Measurements from ENCODE around the gene SEMA3A. TPM values are rescaled to one million over a fixed set of nuclear protein-coding genes. Genes with fewer than 3 reads are reported as not detected.

SEMA3A gene
- polyA plus RNA-seq, 2 donors: 0.35 to 0.64 TPM

- Histone ChIP-seq H3K9me3 (ENCODE audit: control insufficient read depth in 2 of 2, insufficient read depth in 1 of 2, low read depth in 1 of 2, low read length in 1 of 2) (no peaks in the 10 kb centered on the region), H3K27ac (ENCODE audit: low read depth in 2 of 2, low read length in 1 of 2) (no peak overlapping the region), H3K4me3 (ENCODE audit: low read depth in 1 of 2, low read length in 2 of 2) (no peak overlapping the region), H3K36me3 (ENCODE audit: control insufficient read depth in 2 of 2, insufficient read depth in 2 of 2, low read length in 1 of 2) (no peaks in the 10 kb centered on the region), H3K4me1 (ENCODE audit: control insufficient read depth in 2 of 2, insufficient read depth in 2 of 2, low read length in 1 of 2) (no peaks in the 10 kb centered on the region), H3K27me3 (ENCODE audit: control insufficient read depth in 1 of 2, insufficient read depth in 2 of 2, low read length in 2 of 2) (no peaks in the 10 kb centered on the region)
Observed at GRCh38 chr7:84049071-84049836, 145.3 kb downstream of the SEMA3A start.

- H3K27me3 ChIP-seq (ENCODE audit: control insufficient read depth in 1 of 2, insufficient read depth in 2 of 2, low read length in 2 of 2): no peaks in the 10 kb centered on the region
- H3K4me1 ChIP-seq (ENCODE audit: control insufficient read depth in 2 of 2, insufficient read depth in 2 of 2, low read length in 1 of 2): no peaks in the 10 kb centered on the region
- H3K27ac ChIP-seq (ENCODE audit: low read depth in 2 of 2, low read length in 1 of 2): no peak overlapping the region
- H3K36me3 ChIP-seq (ENCODE audit: control insufficient read depth in 2 of 2, insufficient read depth in 2 of 2, low read length in 1 of 2): no peaks in the 10 kb centered on the region
- no peaks in the 10 kb centered on the region for H3K9me3 ChIP-seq (ENCODE audit: control insufficient read depth in 2 of 2, insufficient read depth in 1 of 2, low read depth in 1 of 2, low read length in 1 of 2)
- WGBS, 2 donors: 54 to 60% methylated on average over 2 of the region's 2 CpGs
- no peak overlapping the region for H3K4me3 ChIP-seq (ENCODE audit: low read depth in 1 of 2, low read length in 2 of 2)
Observed at GRCh38 chr7:84047085-84047484, 147.5 kb downstream of the SEMA3A start.

GRCh38 chr7:84044834-84045233, 149.8 kb downstream of the SEMA3A start:
- no peaks in the 10 kb centered on the region for H3K27me3 ChIP-seq (ENCODE audit: control insufficient read depth in 1 of 2, insufficient read depth in 2 of 2, low read length in 2 of 2)
- 77 to 86% methylated on average over 2 of the region's 2 CpGs for WGBS, 2 donors
- H3K4me1 ChIP-seq (ENCODE audit: control insufficient read depth in 2 of 2, insufficient read depth in 2 of 2, low read length in 1 of 2): no peaks in the 10 kb centered on the region
- no peaks in the 10 kb centered on the region for H3K36me3 ChIP-seq (ENCODE audit: control insufficient read depth in 2 of 2, insufficient read depth in 2 of 2, low read length in 1 of 2)
- no peak overlapping the region for H3K27ac ChIP-seq (ENCODE audit: low read depth in 2 of 2, low read length in 1 of 2)
- H3K4me3 ChIP-seq (ENCODE audit: low read depth in 1 of 2, low read length in 2 of 2): no peak overlapping the region
- no peaks in the 10 kb centered on the region for H3K9me3 ChIP-seq (ENCODE audit: control insufficient read depth in 2 of 2, insufficient read depth in 1 of 2, low read depth in 1 of 2, low read length in 1 of 2)

GRCh38 chr7:84043661-84044191, 150.9 kb downstream of the SEMA3A start:
- Histone ChIP-seq H3K27ac (ENCODE audit: low read depth in 2 of 2, low read length in 1 of 2) (no peak overlapping the region), H3K9me3 (ENCODE audit: control insufficient read depth in 2 of 2, insufficient read depth in 1 of 2, low read depth in 1 of 2, low read length in 1 of 2) (no peaks in the 10 kb centered on the region), H3K4me3 (ENCODE audit: low read depth in 1 of 2, low read length in 2 of 2) (no peak overlapping the region), H3K27me3 (ENCODE audit: control insufficient read depth in 1 of 2, insufficient read depth in 2 of 2, low read length in 2 of 2) (no peaks in the 10 kb centered on the region), H3K36me3 (ENCODE audit: control insufficient read depth in 2 of 2, insufficient read depth in 2 of 2, low read length in 1 of 2) (no peaks in the 10 kb centered on the region), H3K4me1 (ENCODE audit: control insufficient read depth in 2 of 2, insufficient read depth in 2 of 2, low read length in 1 of 2) (no peaks in the 10 kb centered on the region)
- WGBS, 2 donors: 36 to 41% methylated on average over 1 of the region's 1 CpG

DNA sequence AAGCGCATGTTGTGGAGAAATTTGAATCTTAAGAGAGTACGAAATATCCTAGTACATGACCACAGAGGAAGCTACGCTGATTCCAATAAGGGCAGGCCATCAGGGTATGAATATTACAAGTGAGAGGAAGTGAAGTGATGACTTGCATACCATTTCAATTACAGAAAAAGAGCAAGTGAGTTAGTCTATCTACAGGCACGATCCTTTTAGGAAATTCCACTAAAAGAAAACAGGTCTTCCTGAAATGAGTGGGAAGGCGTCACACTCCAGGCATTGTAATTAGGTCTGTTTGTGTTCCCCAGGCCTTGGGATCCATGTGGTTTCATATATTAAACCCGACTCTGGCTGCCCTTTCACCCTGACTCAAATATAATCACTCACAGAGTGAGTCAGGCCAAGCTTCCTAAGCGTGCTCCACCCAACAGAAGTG, 152.5 kb downstream of the SEMA3A start:
- Histone ChIP-seq H3K27ac (ENCODE audit: low read depth in 2 of 2, low read length in 1 of 2) (no peak overlapping the region), H3K27me3 (ENCODE audit: control insufficient read depth in 1 of 2, insufficient read depth in 2 of 2, low read length in 2 of 2) (no peaks in the 10 kb centered on the region), H3K4me1 (ENCODE audit: control insufficient read depth in 2 of 2, insufficient read depth in 2 of 2, low read length in 1 of 2) (no peaks in the 10 kb centered on the region), H3K9me3 (ENCODE audit: control insufficient read depth in 2 of 2, insufficient read depth in 1 of 2, low read depth in 1 of 2, low read length in 1 of 2) (no peaks in the 10 kb centered on the region), H3K4me3 (ENCODE audit: low read depth in 1 of 2, low read length in 2 of 2) (no peak overlapping the region), H3K36me3 (ENCODE audit: control insufficient read depth in 2 of 2, insufficient read depth in 2 of 2, low read length in 1 of 2) (no peaks in the 10 kb centered on the region)
- WGBS, 2 donors: 70 to 71% methylated on average over 7 of the region's 7 CpGs

DNA sequence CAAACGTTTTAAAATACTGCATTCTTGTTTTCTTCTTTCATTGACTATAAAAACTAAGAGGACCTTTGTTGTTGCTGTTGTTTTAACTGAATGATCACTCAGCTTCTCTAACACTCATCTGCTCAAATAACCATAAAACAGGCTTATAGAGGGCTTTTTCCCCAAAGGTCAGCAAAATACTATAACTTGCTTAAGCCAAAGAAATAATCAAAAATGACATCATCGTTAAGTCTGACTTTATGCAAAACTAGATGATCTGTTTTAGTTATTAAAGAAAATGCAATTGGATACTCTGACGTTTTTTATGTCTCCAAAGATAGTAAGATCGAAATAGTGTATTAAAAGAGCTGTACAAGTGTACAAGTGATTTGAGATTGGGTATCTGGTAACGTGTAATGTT, 152.9 kb downstream of the SEMA3A start:
- WGBS, 2 donors: 82 to 84% methylated on average over 5 of the region's 5 CpGs
- no peaks in the 10 kb centered on the region for H3K27me3 ChIP-seq (ENCODE audit: control insufficient read depth in 1 of 2, insufficient read depth in 2 of 2, low read length in 2 of 2)
- no peak overlapping the region for H3K4me3 ChIP-seq (ENCODE audit: low read depth in 1 of 2, low read length in 2 of 2)
- no peaks in the 10 kb centered on the region for H3K36me3 ChIP-seq (ENCODE audit: control insufficient read depth in 2 of 2, insufficient read depth in 2 of 2, low read length in 1 of 2)
- no peak overlapping the region for H3K27ac ChIP-seq (ENCODE audit: low read depth in 2 of 2, low read length in 1 of 2)
- H3K4me1 ChIP-seq (ENCODE audit: control insufficient read depth in 2 of 2, insufficient read depth in 2 of 2, low read length in 1 of 2): no peaks in the 10 kb centered on the region
- no peaks in the 10 kb centered on the region for H3K9me3 ChIP-seq (ENCODE audit: control insufficient read depth in 2 of 2, insufficient read depth in 1 of 2, low read depth in 1 of 2, low read length in 1 of 2)

DNA sequence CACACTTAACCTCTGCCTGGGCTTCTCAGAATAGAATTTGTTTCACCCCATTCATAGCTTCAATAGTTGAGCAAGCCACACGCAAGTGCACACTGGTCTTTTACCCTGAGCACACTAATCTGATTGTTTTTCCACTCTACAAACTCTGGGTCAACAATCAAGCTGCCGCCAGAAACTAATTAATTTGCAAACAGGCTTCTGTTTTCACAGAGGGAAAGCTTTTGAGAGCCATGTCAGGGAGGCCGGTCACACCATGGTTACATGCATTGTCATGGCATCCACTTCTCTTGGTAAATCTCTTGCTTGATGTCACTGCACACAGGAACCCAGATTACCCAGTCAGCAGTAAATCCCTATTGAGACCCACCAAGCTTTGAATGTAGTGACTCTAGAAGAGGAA, 154.2 kb downstream of the SEMA3A start:
- 74 to 89% methylated on average over 3 of the region's 3 CpGs for WGBS, 2 donors
- no peak overlapping the region for H3K27ac ChIP-seq (ENCODE audit: low read depth in 2 of 2, low read length in 1 of 2)
- no peaks in the 10 kb centered on the region for H3K27me3 ChIP-seq (ENCODE audit: control insufficient read depth in 1 of 2, insufficient read depth in 2 of 2, low read length in 2 of 2)
- no peak overlapping the region for H3K4me3 ChIP-seq (ENCODE audit: low read depth in 1 of 2, low read length in 2 of 2)
- H3K36me3 ChIP-seq (ENCODE audit: control insufficient read depth in 2 of 2, insufficient read depth in 2 of 2, low read length in 1 of 2): no peaks in the 10 kb centered on the region
- no peaks in the 10 kb centered on the region for H3K9me3 ChIP-seq (ENCODE audit: control insufficient read depth in 2 of 2, insufficient read depth in 1 of 2, low read depth in 1 of 2, low read length in 1 of 2)
- H3K4me1 ChIP-seq (ENCODE audit: control insufficient read depth in 2 of 2, insufficient read depth in 2 of 2, low read length in 1 of 2): no peaks in the 10 kb centered on the region

- Histone ChIP-seq H3K9me3 (ENCODE audit: control insufficient read depth in 2 of 2, insufficient read depth in 1 of 2, low read depth in 1 of 2, low read length in 1 of 2) (no peaks in the 10 kb centered on the region), H3K36me3 (ENCODE audit: control insufficient read depth in 2 of 2, insufficient read depth in 2 of 2, low read length in 1 of 2) (no peaks in the 10 kb centered on the region), H3K4me3 (ENCODE audit: low read depth in 1 of 2, low read length in 2 of 2) (no peak overlapping the region), H3K4me1 (ENCODE audit: control insufficient read depth in 2 of 2, insufficient read depth in 2 of 2, low read length in 1 of 2) (no peaks in the 10 kb centered on the region), H3K27me3 (ENCODE audit: control insufficient read depth in 1 of 2, insufficient read depth in 2 of 2, low read length in 2 of 2) (no peaks in the 10 kb centered on the region), H3K27ac (ENCODE audit: low read depth in 2 of 2, low read length in 1 of 2) (no peak overlapping the region)
Observed at GRCh38 chr7:84039432-84039831, 155.2 kb downstream of the SEMA3A start.

GRCh38 chr7:84027678-84028077, 166.9 kb downstream of the SEMA3A start:
- Histone ChIP-seq H3K4me3 (ENCODE audit: low read depth in 1 of 2, low read length in 2 of 2) (no peak overlapping the region), H3K27ac (ENCODE audit: low read depth in 2 of 2, low read length in 1 of 2) (no peak overlapping the region), H3K4me1 (ENCODE audit: control insufficient read depth in 2 of 2, insufficient read depth in 2 of 2, low read length in 1 of 2) (no peaks in the 10 kb centered on the region), H3K27me3 (ENCODE audit: control insufficient read depth in 1 of 2, insufficient read depth in 2 of 2, low read length in 2 of 2) (no peaks in the 10 kb centered on the region), H3K9me3 (ENCODE audit: control insufficient read depth in 2 of 2, insufficient read depth in 1 of 2, low read depth in 1 of 2, low read length in 1 of 2) (no peaks in the 10 kb centered on the region), H3K36me3 (ENCODE audit: control insufficient read depth in 2 of 2, insufficient read depth in 2 of 2, low read length in 1 of 2) (no peaks in the 10 kb centered on the region)
- WGBS, 2 donors: 93 to 94% methylated on average over 3 of the region's 3 CpGs

GRCh38 chr7:84025332-84025927, 169.2 kb downstream of the SEMA3A start:
- H3K27ac ChIP-seq (ENCODE audit: low read depth in 2 of 2, low read length in 1 of 2): peak overlapping the region in 1 of 2 donors; percentile 22
- 25 to 40% methylated on average over 3 of the region's 3 CpGs for WGBS, 2 donors
- H3K36me3 ChIP-seq (ENCODE audit: control insufficient read depth in 2 of 2, insufficient read depth in 2 of 2, low read length in 1 of 2): no peaks in the 10 kb centered on the region
- H3K27me3 ChIP-seq (ENCODE audit: control insufficient read depth in 1 of 2, insufficient read depth in 2 of 2, low read length in 2 of 2): no peaks in the 10 kb centered on the region
- H3K4me1 ChIP-seq (ENCODE audit: control insufficient read depth in 2 of 2, insufficient read depth in 2 of 2, low read length in 1 of 2): no peaks in the 10 kb centered on the region
- H3K9me3 ChIP-seq (ENCODE audit: control insufficient read depth in 2 of 2, insufficient read depth in 1 of 2, low read depth in 1 of 2, low read length in 1 of 2): no peaks in the 10 kb centered on the region
- no peak overlapping the region for H3K4me3 ChIP-seq (ENCODE audit: low read depth in 1 of 2, low read length in 2 of 2)

Data from esophagus (tissue), 2 donors.